Testis (tissue), 2 donors: ENCODE results near the gene SFMBT2.

Experiments used
- CTCF ChIP-seq, 3 experiments: fragments of 450-650 bp in 2 of 3; fragments of 200-600 bp in 1 of 3; sonication (generic) in 1 of 3; IDR thresholded peaks; one replicate each; pipeline ENCODE4 v1.5.1; 2016 to 2019; ENCODE audit warnings: antibody characterized with exemption in 3 of 3, mild to moderate bottlenecking in 2 of 3, moderate library complexity in 1 of 3
- POLR2A ChIP-seq: fragments of 450-650 bp; IDR thresholded peaks from one replicate; pipeline ENCODE4 v1.6.1; 2017; ENCODE audit warnings: antibody characterized with exemption, mild to moderate bottlenecking, moderate library complexity

GRCh38 chr10:7361316-7361715 is 49.5 kb downstream of the SFMBT2 start:
- no peak for TF ChIP-seq CTCF (IDR thresholded peaks at IDR 0.05)
- no peak for TF ChIP-seq POLR2A
